Thyroid gland (tissue), 4 donors: ENCODE results near the gene SGPL1.

ENCODE experiments used
- CTCF ChIP-seq, 6 experiments: fragments of 200-600 bp in 3 of 6; fragments of 450-650 bp in 3 of 6; sonication (generic) in 3 of 6; IDR thresholded peaks; one replicate each; pipeline ENCODE4 v1.5.1; 2016 to 2019; ENCODE audit warnings: antibody characterized with exemption in 6 of 6, mild to moderate bottlenecking in 2 of 6, inconsistent platforms in 1 of 6, moderate library complexity in 1 of 6
- POLR2A ChIP-seq, 2 donors: fragments of 450-650 bp; IDR thresholded peaks; one replicate each; pipeline ENCODE4 v1.6.1; 2017; ENCODE audit warnings: antibody characterized with exemption in 2 of 2, mild to moderate bottlenecking in 2 of 2, moderate library complexity in 1 of 2

- TF ChIP-seq CTCF (IDR thresholded peaks at IDR 0.05) (no peak), POLR2A (IDR thresholded peaks at IDR 0.05) (no peak)
Observed at GRCh38 chr10:70921285-70921684, 105.5 kb downstream of the SGPL1 start.
